CD1c-positive myeloid dendritic cell (primary cell): ENCODE results near the gene IKZF1.

ENCODE experiments used
- DNase-seq: peaks from one replicate; pipeline ENCODE4 v3.0.0-alpha.2; 2016; ENCODE audit errors: extremely low spot score

The IKZF1 gene

DNA sequence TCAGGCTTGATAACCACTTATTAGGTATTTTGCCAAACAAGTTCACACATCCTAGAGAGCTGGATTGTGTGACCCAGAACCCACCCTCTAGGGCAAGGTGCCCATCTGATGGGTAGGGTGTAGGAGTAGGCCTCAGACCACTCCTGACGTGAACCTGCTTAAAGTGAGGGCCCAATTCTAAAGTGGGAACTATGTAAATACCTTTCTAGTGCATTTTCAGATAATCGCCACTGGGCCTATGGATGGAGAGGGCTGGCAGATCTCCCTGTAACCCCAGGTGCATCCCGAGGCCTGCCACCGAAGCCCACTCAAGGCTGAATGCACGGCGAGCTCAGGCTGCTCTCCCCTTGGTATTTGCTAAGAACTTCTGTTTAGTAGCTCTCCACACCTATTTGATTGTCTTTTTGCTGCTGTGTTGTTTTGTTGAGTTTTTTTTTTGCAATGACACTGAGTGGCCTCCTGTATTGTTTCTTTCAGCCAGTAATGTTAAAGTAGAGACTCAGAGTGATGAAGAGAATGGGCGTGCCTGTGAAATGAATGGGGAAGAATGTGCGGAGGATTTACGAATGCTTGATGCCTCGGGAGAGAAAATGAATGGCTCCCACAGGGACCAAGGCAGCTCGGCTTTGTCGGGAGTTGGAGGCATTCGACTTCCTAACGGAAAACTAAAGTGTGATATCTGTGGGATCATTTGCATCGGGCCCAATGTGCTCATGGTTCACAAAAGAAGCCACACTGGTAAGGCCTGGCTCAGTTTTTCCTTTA lies 71.7 kb downstream of the IKZF1 start:
- DNase-seq: no peak

DNA sequence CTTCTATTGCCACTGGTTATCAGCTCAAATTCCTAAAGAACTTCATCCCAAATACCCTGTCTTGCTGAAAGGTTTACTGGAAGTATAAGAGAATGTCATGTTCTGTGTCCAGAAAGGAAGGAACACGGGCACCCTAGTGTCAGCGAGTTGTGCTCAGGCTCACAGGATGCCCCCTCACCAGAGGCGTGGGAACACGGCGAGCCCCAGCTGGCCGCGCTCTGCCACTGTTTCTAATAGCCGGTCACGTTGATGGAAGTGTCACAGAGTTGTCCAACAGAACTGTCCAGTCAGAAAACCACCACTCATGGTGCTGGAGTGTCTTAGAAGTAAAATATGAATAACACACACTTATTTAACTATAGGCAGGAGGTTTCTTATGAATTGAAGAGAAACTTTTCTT lies 72.8 kb downstream of the IKZF1 start:
- no peak for DNase-seq

DNA sequence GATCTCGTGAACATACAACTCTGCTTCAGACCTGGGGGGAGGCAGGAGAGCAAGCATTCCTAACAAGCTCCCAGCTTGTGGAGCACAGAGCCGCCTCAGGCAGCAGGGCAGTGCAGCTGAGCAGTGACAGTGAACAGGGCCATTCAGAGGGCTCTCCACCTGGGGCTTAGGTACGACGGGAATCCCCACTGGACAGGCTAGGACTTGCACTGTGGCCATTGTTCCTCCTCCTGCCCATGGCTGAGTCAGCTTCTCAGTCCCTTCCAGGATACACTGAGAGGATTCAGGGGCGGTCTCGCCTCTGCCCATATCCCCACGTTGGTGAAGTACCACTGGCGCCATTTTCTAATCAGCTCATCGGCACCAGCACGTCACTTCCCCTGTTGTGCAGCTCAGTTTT lies 74.6 kb downstream of the IKZF1 start:
- no peak for DNase-seq

DNA sequence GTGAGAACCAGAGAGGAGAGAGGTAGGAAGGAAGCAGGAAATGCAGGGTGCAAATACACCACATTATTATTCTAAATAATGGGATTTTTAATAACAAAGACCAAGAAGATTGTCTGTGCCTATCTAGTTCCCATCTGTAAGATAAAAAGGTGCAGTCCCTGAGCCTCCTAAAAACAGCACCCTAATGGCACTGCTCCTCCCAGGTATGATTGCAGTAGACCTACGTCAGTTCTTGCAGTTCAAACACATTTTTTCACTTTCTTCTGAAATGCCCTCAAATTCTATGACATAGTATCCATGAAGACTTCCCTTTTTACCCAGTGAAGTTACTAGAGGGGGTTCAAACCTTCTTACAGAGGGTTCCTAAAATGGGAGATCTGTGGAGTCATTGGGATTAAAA lies 75.0 kb downstream of the IKZF1 start:
- no peak for DNase-seq

DNA sequence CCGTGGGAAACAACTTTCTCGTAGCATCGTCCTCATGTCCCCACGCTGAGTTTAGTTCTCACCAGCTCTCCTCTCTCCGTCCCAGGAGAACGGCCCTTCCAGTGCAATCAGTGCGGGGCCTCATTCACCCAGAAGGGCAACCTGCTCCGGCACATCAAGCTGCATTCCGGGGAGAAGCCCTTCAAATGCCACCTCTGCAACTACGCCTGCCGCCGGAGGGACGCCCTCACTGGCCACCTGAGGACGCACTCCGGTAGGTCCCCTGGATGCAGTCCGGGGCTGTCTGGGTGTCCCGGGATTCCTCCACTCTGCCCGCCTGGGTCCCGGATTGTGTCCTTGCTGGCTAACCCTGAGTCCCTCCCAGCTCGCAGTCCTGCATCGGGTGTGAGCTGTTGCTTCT lies 77.9 kb downstream of the IKZF1 start:
- DNase-seq: no peak

DNA sequence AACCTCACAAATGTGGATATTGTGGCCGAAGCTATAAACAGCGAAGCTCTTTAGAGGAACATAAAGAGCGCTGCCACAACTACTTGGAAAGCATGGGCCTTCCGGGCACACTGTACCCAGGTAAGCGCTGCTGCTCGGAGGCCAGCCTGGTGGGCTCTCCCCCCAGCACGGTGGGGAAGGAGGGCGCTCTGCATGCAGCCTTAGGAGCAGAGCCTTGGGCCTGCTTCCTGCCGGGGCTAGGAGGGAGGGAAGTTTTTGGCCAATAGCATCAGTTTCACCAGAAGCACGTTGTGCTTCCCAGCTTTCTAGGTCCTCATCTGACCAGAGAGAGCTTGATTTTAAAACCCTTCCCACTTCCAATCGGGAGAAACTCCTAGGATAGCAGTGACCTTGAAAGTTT lies 82.8 kb downstream of the IKZF1 start:
- no peak for DNase-seq

DNA sequence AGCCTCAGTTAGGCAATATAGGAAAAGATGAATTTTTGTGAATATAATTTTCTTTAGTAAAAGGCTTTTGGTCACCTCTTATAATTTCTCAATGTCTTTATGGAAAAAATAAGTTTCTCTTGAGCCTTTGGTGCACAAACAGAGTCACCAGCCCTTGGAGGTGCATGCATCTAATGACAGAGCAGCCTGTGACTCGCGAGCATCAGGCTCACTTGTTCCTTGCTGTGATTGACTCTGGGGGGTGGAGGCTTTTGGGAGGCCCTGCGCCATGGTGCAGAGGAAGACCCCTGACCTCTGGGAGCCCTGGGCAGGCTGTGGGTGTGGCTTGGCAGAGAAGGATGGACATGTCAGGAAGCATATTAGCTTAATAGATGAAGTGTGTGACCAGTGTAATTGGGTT lies 85.4 kb downstream of the IKZF1 start:
- DNase-seq: no peak

DNA sequence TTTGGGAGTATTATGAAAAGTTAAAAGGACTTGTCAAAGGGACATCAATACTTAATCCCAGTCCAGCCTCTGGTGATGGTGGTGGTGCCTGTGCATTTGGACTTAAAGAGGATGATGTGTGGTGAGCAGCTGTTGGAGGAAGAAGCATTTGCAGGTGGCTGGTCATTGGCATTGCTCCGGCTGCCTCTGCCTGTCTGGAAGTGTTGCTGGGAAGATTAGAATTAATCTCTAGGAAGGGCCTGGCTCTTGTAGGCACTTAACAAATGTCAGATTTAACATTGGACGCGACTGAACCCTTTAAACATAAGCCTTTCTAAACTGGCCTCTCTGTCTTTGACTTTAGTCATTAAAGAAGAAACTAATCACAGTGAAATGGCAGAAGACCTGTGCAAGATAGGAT lies 86.9 kb downstream of the IKZF1 start:
- DNase-seq: no peak

DNA sequence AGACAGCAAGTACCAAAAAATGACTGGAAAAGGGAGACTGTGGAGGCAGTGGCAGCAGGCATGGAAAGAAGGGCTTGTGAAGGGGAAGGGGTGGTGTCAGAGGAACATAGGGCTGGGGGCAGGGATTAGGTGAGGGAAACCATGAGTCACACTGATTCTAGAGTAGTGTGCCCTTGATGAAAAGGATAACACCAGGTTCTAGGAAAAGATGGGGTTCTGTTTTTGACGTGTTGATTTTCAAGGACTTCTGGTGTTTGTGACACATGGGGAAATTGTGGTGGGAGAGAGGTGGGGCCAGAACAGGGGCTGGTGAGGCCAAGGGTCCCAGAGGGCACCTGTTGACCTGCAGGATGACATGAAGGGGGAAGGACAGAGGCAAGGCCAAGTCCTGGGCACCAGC lies 88.6 kb downstream of the IKZF1 start:
- DNase-seq: no peak

DNA sequence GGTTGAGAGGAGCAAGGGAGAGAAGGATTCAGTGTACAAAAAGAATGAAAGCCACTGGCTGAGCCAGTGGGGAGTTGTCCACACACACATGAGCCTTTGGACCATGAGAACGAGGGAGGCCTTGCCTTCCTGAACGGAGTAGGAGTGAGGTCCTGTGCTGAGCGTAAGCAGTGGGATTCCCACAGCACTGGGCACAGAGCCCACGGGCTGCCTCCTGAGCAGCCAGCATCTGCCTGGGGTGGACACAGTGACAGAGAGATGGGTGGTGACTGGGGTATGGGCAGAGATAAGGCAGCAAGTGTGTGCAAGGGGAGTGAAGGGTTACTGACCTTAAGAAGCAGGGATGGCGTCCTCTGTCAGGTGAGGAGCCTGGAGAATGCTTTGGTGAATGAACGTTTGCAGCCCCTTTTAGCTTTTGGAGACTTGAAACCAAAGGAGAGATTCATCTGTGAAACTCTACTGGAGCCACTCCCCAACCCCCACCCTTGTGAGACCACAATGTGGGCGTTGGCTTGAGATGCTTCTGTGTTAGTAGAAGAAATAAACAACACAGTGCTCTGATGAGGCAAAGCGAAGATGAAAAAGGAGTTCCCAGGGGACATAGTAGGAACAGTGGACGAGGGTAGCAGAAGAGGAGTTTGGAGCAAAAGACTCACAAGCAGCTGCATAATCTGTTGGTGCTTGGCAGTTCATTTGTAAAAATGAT lies 89.2 kb downstream of the IKZF1 start:
- DNase-seq: peak; percentile 28

DNA sequence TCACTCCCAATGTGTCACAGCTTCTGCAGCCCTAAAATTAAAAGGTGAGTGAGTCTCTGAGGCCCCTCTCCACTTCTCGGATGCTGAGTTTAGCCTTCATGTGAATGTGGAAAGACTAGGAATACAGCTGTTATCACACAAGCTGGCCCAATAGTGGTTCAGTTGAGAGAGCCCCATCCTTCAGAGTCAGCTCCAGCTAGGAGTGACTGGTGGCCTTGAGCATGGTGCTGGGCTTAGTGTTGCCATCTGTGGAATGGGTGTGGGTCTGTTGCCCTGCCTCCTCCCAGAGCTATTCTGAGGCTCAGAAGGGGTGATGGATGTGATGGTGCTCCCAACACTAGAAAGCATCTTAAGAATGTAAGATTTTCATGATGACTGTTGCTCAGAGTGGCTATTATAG lies 89.8 kb downstream of the IKZF1 start:
- no peak for DNase-seq

DNA sequence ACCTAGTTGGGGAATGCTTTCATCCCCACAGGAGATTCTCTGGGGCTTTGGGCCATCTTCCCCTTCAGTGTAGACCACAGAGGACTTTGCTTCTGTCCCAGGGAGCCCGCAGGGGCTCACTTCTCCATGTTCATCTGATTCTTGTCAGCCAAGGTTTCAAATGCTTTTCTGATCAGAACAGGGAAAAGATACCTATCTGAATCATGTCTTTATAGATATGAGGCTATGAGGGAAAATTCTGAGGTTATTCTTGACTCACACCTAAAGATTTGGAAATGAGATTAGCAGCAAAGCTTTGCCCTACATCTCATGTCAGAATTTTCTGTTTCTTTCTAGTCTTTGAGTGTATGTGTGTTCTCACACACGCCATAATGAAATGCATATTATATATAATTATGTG lies 92.3 kb downstream of the IKZF1 start:
- no peak for DNase-seq

DNA sequence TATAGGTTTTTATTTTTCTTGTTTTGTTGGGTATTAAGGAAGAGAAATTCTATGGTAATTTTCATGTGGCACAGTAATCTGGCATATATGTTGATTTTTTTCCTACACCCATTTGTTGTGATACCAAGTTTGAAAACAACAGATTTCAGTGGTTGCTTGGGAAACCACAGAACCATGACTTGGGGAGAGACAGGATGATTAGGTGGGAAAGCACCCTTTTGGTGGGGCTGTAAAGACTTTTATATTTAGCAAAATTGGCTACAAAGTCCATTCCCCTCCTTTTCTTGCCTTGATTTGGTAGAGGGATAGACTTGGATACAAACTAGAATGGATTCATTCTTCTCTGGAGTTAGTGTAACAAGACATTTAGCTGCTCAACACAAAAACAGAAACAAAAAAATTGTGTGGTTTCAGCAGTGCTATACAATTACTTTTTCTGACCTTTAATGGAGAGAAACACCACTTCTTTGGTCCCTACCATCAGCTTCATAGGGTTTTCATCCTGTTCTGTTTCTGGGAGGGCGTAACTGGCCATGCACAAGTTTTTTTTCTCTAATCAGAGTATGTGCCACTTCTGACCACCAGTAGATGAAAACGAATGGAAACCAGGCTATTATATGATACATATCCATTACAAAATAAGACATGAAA lies 92.9 kb downstream of the IKZF1 start:
- no peak for DNase-seq

DNA sequence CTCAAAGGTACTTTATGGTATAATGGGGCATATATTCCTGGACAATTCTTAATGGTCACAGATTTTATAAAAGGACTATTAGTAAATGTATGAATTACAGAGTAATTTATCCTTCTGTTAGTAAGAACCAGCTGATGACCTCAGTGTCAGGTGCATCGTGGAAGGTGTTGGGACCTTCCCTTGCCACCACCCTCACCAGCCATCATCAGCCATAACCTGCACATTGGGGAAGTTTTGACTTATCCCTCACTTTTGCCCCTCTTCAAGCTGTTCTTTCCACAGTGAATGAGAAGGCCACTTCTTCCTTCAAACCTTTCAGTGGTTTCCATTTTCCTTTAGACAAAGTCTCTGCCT lies 93.4 kb downstream of the IKZF1 start:
- DNase-seq: no peak

DNA sequence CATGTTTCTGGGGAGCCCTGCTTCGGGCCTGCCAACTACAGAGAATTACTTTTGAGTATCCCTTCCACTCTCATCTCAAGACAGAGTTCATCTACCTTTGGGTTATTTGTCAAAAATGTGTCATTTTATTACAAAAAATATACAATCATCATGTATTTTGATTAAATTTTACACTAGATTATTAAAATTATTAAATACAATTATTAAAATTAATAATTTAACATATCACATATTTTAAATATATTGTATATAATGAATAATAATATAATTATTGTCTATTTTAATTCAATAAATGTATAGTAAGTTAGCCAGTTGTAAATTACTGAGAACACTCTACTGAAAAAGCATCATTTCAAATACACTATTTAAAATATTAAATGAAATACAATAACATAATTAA lies 94.7 kb downstream of the IKZF1 start:
- DNase-seq: no peak

DNA sequence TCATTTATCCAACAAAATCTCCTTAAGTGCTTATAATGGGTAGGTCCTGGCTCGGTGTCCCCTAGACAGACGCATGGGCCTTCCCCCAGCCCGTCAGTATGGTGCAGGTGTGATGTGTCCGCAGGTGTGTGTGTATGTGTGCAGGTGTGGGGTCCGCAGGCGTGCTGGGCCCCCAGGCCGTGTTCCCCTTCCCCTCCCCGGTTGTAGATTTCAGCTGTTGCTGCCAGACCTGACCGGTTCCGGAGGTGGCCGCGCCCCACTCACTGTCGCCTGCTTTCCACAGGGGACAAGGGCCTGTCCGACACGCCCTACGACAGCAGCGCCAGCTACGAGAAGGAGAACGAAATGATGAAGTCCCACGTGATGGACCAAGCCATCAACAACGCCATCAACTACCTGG lies 95.1 kb downstream of the IKZF1 start:
- no peak for DNase-seq

DNA sequence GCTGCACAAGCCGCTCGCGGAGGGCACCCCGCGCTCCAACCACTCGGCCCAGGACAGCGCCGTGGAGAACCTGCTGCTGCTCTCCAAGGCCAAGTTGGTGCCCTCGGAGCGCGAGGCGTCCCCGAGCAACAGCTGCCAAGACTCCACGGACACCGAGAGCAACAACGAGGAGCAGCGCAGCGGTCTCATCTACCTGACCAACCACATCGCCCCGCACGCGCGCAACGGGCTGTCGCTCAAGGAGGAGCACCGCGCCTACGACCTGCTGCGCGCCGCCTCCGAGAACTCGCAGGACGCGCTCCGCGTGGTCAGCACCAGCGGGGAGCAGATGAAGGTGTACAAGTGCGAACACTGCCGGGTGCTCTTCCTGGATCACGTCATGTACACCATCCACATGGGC lies 95.6 kb downstream of the IKZF1 start:
- DNase-seq: no peak

DNA sequence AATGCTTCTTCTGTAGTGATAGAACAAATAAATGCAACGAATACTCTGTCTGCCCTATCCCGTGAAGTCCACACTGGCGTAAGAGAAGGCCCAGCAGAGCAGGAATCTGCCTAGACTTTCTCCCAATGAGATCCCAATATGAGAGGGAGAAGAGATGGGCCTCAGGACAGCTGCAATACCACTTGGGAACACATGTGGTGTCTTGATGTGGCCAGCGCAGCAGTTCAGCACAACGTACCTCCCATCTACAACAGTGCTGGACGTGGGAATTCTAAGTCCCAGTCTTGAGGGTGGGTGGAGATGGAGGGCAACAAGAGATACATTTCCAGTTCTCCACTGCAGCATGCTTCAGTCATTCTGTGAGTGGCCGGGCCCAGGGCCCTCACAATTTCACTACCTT lies 99.9 kb downstream of the IKZF1 start:
- no peak for DNase-seq

DNA sequence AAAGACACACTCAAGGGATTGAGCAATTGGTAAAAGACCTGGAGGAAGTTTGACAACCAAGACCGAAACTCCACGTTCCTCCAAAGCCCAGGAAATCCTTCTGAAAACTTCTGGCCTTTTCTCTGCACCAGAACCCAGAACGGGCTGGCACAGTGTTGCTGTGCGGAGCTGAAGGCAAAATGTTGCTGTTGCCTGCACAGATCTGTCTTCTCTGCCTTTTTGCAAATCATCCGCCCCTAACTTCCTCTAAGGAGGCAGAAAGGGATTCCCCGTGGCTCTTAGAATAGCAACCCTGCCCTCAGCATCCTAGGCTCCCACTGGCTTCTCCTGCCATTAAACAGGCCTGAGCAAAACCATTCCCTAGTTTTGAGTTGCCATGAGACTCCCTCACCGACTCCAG lies 100.7 kb downstream of the IKZF1 start:
- DNase-seq: peak; percentile 13

DNA sequence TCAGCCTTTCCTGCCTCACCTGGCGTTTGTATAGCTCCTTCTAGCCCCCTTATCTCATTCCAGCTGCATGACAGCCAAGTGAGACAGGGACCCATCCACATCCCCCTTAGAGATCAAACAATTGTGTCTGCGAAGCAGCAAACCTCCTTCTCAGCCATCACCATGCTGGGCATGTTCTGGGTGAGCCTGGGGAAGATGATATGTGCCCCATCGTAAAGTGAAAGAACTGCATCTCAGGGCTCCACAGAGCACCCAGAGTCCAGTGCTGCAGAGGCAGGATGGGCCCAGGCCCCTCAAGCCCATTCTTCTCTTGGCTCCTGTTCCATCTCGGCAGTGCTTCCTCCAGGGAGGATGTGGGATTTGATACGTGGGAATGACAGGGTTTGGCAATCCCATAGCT lies 102.4 kb downstream of the IKZF1 start:
- no peak for DNase-seq

DNA sequence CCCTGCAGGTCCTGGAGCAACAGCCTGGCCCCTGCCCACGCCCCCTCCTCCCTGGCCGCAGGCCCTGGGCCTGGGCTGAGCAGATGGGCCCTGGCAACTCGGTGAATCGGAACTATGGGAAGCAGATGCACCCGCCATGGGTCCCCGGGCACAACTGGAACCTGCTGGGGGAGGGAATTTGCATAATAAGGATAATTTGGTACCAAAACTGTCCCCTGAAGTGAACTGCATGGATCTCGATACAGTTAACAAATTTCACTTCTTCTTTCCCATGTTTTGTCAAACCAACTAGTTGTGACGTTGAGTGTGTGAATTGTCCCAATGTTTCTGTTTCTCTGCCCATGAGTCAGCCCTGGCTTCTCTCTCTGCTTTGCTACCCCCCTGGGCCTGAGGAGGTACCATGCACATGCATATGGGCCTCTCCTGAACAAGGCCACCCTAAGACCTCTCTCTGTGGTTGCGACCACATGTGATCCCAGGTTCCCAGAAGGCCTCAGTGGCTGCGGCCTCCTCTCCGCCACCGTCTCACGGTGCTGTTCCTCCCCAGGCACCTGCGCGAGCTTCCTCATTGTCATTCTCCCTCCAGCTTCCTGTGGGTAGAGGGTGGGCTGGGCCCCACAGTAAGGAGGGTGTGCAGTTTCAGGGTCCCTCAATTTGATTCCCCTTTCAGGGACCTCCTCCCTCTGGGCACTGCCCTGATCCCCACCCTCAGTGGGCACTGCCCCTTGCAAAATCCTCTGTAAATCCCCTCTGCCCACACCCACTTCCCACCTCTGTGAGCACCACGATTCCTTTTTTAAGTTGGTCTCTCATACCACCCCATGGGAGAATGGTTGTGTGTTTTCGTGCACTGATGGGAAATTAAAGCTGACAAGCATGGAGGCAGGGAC lies 105.6 kb downstream of the IKZF1 start:
- DNase-seq: peak; percentile 66

DNA sequence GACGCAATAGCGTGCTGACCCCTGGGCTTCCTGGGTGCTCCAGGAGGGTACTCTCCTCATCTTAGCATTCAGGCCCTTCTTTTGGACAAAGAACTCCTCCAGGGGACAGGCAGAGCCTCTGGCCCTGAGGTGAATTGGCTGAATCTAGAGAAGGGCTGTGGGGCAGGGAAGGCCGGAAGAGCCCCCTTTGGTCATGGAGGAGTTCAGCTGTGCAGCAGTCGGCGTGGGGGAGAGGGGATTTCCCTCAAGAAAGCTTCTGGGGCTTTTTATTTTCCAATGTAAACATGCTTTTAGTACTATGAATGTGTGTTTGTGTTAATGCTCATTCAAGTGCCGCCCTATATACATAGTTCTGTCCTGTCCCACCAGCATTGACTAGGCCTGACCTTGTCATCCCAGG lies 106.8 kb downstream of the IKZF1 start:
- DNase-seq: no peak
